Stimulated activated CD8-positive, alpha-beta memory T cell treated with anti-CD3 and anti-CD28 coated beads, Interleukin-15, amount 100 ng/mL, for 4 hours (primary cell): ENCODE measurements around the gene PRKCG.
"Not testable (repeated sequence)": the region's sequence is repeated elsewhere in the genome, so short reads cannot be mapped to it uniquely, and the experiment has no call there.

Experiments
- DNase-seq, 2 donors: peaks; one replicate each; pipeline ENCODE4 v3.0.0-alpha.2; 2020; ENCODE audit warnings: low read depth in 2 of 2

PRKCG gene

DNA sequence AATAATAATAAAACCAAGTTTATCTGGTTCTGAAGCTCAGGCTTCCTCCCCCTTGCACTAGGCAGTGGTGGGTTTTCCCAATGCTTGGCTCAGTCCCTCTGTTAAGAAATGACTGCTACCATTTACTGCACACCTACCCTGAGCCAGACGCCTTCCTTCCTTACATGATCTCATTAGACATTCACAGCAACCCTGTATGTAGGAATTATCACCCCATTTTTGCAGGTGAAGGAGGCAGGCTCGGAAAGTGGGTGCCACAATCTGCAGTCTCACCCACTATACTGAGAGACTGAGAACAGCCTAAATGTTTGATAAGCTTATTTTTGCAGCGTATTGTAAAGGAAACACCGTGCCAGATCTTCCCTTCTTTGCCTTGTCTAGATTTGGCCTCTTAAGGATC is 62.4 kb downstream of the PRKCG start:
- DNase-seq = no peak

DNA sequence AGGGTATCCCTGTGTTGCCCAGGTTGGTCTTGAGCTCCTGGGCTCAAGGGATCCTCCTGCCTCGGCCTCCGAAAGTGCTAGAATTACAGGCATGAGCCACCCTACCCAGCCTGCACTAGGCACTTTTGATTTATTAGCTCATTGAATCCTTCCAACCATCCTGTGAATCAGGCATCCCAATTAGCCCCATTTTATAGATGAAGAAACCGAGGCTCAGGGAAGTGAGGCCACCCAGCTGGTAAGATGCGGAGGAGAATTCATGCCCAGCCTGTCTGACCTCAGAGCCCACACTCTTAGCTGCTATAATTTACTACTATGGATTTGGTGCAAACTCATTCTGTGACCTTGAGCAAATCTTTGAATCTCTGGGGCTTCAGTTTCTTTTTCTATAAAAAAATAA is 62.9 kb downstream of the PRKCG start:
- no peak for DNase-seq

DNA sequence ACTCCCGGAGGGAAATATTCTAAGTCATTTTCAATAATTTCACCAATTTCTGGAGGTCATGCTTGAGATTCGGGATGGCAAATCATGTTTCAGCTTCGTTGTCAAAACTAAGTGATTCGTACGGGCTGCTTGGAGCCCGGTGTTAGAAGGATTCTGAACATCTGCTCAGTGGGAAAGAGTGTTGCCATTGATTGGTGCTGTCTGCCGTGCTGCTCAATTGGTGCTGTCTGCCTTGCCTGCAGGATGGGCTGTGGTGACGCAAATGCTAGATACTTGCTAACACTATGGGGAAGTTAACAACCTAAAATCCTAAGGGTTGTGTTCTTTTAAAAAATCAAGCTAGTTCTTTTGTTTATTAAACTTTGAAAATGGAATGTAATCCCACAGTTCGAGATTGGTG is 63.4 kb downstream of the PRKCG start:
- no peak for DNase-seq

DNA sequence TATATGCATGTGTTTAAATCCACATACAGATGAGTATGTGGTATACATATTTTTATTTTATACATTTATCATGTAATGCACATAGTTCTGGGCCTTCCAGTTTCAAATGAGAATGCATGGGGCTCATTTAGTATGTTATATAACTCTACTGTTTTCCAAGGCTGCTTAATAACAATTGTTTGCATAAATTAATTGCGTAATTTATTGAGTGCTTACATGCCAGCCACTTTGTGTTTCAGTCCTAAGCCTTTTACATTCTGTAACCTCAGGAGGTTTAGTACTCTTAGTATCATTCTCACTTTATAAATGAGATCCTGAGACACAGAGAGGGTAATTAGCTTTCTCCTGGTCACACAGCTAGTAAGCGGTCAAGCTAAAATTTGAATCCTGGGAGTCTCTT is 64.0 kb downstream of the PRKCG start:
- no peak for DNase-seq

DNA sequence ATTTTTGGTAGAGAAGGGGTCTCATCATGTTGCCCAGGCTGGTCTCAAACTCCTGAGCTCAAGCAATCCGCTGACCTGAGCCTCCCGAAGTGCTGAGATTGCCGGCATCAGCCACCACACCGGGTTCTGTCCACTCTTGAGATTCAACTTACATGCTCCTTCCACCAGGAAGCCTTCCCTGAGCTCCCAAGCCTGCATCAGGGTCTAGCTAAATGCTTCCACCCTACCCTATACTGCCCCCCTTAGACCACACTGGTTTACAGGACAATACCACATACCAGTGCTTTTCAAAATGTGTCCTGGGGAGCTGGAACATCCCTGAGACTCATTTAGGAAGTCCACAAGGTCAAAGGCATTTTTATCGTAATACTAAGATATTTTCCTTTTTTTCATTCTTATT is 65.6 kb downstream of the PRKCG start:
- DNase-seq = no peak

DNA sequence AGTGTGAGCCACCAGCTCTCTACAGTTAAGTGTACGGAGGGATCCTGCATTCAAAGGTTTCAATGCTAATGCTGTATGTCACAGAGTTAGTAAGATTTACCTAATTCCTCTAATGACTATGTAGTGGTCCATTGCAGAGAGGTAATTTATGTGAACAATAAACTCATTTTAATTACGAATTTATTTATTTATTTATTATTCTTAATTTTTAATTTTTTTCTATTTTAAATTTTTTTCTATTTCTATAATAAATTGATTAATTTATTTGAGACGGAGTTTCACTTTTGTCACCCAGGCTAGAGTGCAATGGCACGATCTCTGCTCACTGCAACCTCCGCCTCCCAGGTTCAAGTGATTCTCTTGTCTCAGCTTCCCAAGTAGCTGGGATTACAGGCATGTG is 66.6 kb downstream of the PRKCG start:
- not testable (repeated sequence) for DNase-seq

DNA sequence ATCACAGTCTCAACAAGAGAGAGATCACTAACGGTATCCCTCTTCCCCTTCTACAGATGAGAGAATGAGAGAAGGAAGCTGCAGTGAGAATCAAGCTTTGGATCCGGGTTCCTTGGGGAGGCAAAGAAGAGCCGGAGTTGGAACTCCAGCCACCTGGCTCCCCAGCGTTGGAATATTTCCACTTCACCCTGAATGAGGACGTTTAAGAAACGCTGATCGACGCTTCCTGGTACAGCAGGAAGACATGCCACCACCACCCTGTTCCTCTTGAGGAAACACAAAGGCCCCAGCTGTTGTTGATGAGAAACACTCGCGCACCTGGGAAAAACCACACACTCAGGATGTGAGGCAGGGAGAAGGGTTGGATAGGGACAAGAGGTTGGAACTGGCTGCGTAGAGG is 69.4 kb downstream of the PRKCG start:
- no peak for DNase-seq

DNA sequence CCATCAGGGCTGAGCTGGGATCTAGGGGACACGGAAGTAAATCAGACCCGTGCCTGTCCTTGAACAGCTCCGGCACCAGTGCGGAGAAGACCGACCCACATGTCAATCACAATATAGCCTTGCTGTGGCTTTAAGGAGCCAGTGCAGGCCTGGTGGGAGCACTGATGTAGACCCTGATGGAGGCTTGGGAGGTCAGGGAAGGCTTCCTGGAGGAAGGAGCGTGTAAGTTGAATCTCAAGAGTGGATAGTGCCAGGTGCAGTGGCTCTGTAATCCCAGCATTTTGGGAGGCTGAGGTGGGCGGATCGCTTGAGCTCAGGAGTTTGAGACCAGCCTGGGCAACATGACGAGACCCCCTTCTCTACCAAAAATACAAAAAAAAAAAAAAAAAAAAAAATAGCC is 70.0 kb downstream of the PRKCG start:
- DNase-seq = no peak

DNA sequence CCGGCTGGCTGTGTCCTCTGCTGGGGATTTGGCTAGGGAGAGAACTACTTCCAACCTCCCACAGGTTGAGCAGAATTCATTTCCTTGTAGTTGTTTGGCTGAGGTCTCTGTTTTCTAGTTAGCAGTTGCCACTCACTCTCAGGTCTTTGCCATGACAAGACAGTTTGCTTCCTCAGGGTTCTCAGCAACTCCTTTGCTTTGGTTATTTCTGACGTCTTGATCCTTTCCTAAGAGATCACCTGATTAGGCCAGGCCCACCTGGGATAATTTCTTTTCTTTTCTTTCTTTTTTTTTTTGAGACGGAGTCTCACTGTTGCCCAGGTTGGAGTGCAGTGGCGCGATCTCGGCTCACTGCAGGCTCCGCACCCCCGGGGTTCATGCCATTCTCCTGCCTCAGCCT is 71.4 kb downstream of the PRKCG start:
- no peak for DNase-seq
